H54 (cell line): Measurements from ENCODE around the gene OBSCN.
"Not testable (repeated sequence)": the region's sequence is repeated elsewhere in the genome, so short reads cannot be mapped to it uniquely, and the experiment has no call there.

ENCODE experiments used
- DNase-seq: peaks from one replicate; pipeline ENCODE4 v3.0.0; 2011; ENCODE audit warnings: low spot score, mixed read lengths; ENCODE audit not compliant: insufficient read length
- FAIRE-seq: peaks from 3 replicates; lab custom pipeline; 2011; peaks lifted over from hg19 to GRCh38; lab: Jason Lieb, UNC
- POLR2A ChIP-seq: IDR thresholded peaks from 2 replicates; pipeline ENCODE4 v1.6.1; 2011; ENCODE audit warnings: low read depth, mild to moderate bottlenecking, low read length

Gene OBSCN

DNA sequence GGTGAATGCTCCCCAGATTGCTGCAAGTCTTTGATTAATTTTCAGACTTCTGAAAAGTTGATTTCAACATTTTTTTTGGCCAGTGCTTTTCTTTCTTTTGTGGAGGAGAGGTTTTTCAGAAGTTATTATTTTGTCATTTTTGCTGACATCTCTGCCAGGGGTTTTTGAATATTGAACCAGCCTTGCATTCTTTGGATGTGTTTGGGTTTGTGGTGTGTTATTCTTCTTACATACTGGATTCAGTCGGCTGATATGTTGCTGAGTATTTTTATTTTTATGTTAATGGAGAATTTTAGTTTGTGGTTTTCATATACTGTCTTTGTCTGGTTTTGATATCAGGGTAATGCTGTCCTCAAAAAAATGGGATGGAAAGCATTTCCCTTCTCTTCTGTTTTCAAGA, 25.3 kb downstream of the OBSCN start:
- no peak for DNase-seq
- FAIRE-seq: no peak
- TF ChIP-seq POLR2A: no peak

DNA sequence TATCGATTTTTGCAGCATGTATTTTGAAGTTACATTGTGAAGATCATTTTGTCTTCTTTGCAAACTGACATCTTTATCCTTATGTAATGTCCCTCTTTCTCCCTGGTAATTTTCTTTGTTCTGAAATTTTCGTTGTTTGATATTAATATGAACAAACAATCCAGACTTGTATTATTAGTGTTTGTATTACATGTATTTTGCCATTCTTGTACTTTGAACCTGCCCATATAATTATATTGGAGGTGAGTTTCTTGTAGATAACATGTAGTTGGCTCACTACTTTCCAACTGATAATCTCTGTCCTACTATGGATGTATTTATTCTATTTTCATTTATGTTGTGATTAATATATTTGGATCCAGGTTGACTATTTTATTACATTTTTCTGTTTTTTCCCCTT, 27.1 kb downstream of the OBSCN start:
- DNase-seq (no peak), FAIRE-seq (no peak)
- TF ChIP-seq POLR2A: no peak

DNA sequence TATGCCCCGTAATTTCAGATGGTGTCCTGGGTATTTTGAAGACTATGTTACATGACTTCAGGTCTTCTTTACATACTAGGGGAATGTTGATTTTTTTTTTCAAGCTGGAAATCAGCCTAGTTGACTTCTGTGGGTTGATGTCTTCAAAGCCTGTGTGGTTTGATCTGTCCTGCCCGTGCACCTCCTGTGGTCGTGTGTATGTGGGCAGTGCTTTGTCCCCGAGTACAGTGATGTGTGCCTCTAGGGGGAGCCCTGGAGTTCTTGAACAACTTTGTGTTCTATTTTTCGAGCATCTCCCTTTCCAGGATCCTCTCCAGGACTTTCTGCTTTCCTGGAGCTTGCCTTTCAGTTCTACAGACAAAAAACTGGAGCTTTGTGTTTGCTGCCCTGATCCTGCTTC, 28.9 kb downstream of the OBSCN start:
- DNase-seq: no peak
- no peak for TF ChIP-seq POLR2A
- no peak for FAIRE-seq

DNA sequence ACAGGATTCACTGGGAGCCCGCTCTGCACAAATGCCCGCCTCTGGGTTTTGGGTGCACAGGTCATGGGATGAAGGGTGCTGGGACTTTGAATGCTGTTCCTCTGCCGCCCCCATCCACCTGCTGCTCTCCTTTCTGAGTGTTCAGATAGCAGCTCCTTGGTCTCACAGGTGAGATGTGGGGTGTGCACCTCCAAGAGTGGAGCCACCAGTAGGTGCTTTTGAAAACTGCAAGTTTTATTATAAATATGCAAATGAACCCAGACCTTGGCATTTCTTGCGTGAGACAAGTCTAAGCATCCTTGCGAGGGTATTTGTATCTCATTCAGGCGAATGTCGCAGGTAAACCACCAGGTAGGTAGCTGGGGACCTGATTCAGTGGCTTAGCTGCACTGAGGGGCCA, 30.2 kb downstream of the OBSCN start:
- no peak for TF ChIP-seq POLR2A
- DNase-seq (no peak), FAIRE-seq (no peak)

DNA sequence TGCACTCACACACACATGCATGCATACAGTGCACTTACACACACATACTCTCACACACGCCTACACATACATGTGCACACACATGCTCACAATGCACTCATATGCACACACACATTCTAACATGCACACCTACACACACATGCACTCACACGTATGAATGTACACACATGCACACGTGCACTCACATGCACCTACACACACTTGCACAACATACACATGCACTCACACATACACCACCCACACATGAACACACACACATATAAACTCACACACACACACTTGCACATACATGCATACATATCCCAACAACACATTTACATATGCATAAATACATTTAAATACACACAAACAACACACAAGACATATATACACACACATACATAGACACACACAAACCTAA, 30.6 kb downstream of the OBSCN start:
- DNase-seq (no peak), FAIRE-seq (no peak)
- no peak for TF ChIP-seq POLR2A

DNA sequence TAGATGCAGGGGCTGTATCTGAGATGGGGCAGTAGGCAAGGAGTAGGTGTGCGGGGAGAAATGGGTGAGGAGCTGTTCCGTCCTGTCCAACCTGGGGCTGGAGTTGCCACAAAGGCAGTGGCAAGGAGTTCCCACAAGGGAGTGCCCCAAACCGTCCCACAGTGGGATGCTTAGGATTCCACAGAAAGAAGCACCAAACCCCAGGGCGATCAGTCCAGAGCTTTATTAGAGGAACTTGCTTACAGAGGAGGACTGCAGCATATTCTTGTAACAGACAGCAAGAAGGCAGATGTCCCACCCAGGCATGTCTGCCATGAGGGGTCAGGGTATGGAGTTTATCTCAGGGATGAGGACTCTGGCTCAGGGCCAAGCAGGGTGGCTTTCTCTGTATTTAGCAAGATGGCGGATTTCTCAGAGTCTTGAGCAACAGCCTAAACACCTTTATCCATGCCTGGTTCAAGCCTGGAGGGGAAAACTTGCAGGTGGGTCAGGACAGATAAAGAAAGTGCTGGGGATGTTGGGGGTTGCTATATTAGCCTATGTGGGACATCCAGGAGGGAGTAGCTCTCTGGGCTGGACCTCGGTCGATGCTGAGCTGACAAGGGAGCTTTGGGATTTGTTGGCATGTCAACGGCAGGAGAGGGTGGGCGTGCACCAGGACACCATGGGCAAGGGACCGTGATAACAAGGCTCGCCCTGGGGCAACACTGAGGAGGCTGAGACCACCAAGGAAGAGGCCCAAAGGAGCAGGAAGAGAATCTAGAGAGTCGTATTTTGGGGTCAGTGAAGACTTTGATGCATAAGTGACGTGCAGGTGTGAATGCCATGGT, 32.8 kb downstream of the OBSCN start:
- no peak for TF ChIP-seq POLR2A
- DNase-seq (no peak), FAIRE-seq (no peak)

DNA sequence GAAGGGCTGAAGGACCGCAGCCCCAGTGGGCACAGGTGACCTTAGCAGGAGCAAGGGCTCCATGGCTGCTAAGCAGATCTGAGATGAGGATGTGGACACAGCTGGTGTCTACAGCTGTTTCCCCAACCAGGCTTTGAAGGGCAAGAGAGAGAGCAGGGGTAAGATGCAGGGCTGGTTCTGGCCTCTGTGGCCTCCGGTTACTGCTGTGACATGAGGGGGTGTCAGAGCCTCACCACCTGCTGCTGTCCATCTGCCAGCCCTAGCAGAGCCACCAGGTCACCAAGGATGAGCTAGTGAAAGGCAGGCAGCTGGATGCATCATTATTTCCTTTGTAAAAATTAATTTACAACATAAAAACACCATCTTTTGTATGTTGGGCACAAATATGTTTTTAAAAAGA, 33.4 kb downstream of the OBSCN start:
- FAIRE-seq (no peak), DNase-seq (no peak)
- TF ChIP-seq POLR2A: no peak

DNA sequence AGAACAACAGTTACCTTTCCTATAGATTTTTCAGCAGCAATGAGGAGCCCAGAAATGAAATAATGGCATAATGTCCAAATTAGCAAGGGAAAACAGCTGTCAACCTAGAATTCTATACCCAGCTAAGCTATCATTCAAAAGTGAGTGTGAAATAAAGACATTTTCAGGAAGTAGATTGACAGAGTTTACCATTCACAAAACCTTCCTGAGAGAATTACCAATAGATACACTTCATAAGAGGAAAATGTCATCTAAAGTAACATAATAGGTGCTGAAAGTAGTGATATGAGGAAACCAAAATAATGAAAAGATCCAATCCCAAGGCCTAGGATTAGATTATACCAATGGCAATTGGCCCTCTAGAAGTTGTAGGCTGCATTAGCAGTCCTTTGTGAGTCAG, 34.6 kb downstream of the OBSCN start:
- FAIRE-seq (no peak), DNase-seq (no peak)
- TF ChIP-seq POLR2A: no peak

DNA sequence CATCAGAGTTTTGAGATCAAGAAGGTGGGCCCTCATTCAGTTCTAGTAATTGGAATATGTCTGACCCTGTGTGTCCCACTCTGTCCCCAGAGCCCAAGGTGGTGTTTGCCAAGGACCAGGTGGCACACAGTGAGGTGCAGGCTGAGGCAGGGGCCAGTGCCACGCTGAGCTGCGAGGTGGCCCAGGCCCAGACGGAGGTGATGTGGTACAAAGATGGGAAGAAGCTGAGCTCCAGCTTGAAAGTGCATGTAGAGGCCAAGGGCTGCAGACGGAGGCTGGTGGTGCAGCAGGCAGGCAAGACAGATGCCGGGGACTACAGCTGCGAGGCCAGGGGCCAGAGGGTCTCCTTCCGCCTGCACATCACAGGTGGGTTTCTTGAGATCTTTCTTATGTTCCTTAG, 35.2 kb downstream of the OBSCN start:
- FAIRE-seq (no peak), DNase-seq (no peak)
- TF ChIP-seq POLR2A: no peak

DNA sequence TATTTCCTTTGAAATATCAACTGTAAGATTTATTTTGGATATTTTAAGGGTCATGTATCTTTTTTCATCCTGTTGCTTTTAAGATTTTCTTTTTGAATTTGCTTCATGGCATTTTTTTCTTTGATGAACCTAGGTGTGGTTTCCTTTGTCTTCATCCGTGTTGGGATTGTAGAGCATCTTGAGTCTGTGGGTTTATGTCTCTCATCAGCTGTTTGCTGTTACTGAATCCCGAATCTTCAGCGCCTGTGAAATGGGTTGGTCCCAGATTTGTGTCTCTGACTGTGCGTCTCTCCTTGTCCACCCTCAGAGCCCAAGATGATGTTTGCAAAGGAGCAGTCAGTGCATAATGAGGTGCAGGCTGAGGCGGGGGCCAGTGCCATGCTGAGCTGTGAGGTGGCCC, 36.1 kb downstream of the OBSCN start:
- DNase-seq, FAIRE-seq: not testable (repeated sequence)

DNA sequence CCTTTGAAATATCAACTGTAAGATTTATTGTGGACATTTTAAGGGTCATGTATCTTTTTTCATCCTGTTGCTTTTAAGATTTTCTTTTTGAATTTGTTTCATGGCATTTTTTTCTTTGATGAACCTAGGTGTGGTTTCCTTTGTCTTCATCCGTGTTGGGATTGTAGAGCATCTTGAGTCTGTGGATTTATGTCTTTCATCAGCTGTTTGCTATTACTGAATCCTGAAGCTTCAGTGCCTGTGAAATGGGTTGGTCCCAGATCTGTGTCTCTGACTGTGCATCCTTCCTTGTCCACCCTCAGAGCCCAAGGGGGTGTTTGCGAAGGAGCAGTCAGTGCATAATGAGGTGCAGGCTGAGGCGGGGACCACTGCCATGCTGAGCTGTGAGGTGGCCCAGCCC, 37.3 kb downstream of the OBSCN start:
- no peak for DNase-seq
- no peak for TF ChIP-seq POLR2A
- no peak for FAIRE-seq

DNA sequence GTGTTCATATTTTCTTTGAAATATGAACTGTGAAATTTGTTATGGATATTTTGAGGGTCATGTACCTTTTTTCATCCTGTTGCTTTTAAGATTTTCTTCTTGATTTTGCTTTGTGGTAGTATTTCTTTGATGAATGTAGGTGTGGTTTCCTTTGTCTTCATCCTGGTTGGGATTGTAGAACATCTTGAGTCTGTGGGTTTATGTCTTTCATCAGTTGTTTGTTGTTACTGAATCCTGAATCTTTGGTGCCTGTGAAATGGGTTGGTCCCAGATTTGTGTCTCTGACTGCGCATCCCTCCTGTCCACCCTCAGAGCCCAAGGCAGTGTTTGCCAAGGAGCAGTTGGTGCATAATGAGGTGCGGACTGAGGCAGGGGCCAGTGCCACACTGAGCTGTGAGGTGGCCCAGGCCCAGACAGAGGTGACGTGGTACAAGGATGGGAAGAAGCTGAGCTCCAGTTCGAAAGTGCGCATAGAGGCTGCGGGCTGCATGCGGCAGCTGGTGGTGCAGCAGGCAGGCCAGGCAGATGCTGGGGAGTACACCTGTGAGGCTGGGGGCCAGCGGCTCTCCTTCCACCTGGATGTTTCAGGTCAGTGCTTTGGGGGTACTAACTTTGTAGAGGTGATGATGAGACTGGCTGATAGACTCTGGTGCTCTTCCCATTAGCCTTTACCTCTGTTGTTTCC, 38.5 kb downstream of the OBSCN start:
- FAIRE-seq (no peak), DNase-seq (no peak)
- no peak for TF ChIP-seq POLR2A

DNA sequence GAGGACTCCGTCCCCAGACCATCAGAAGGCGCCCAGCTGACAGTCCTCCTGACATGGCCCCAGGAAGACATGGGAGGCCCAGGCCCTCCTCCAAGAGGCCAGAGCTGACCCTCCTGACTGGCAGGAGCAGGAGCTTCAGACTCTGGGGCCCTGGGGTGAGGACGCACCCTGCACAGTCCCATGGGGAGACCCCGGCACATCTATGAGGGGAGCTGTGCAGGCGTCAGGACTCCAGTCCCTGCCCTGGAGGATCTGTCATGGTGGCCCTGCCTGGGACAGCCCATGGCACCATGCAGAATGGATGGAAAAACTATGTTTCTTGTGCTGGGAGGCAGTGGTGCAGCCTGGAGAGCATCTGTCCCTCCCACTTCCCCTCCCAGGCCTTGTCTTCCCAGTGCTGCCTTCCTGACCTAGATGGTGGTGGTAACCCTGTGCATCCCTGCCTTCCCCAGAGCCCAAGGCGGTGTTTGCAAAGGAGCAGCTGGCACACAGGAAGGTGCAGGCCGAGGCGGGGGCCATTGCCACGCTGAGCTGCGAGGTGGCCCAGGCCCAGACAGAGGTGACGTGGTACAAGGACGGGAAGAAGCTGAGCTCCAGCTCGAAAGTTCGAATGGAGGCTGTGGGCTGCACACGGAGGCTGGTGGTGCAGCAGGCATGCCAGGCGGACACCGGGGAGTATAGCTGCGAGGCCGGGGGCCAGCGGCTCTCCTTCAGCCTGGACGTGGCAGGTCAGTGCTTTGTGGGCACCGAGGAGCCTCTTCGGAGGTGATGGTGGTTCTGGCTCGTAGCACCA, 41.9 kb downstream of the OBSCN start:
- no peak for FAIRE-seq
- no peak for DNase-seq
- no peak for TF ChIP-seq POLR2A

DNA sequence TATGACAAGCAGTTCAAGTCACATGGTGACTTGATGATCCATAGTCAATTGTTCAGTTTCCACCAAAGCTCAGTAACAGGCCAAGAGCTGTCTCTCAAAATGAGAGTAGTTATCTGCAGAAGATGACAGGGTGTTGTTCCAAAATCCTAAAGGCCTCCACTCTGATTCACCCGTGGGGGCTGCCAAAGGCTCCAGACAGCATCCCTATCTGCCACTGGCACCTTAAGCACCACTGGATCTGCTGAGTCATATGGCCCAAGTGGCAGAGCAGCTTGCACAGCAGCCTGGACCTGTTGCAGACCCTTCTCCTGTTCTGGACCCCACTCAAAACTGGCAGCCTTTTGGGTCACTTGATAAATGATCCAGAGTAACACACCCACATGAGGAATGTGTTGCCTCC, 44.6 kb downstream of the OBSCN start:
- not testable (repeated sequence) for FAIRE-seq, DNase-seq
